RWPE1 (cell line): ENCODE measurements around the gene IGF1R.
A peak's percentile ranks its signal among the peaks of the same experiment; 100 is the strongest.

ENCODE experiments used
- CTCF ChIA-PET: fragments of 350-600 bp; sonication (Branson Sonifier 250); formaldehyde crosslinking; extraction: SDS; loops from one replicate; lab custom pipeline; 2021; lab: Yijun Ruan, JAX
- POLR2A ChIA-PET: fragments of 400-600 bp; formaldehyde crosslinking; extraction: SDS; loops from one replicate; lab custom pipeline; 2020; ENCODE audit warnings: antibody characterized with exemption; ENCODE audit not compliant: low non-redundant PET; lab: Yijun Ruan, JAX
- DNase-seq: peaks from one replicate; pipeline ENCODE4 v3.0.0; 2012; ENCODE audit warnings: low spot score
- H3K27ac ChIP-seq: fragments of 450-650 bp; 2 replicates; pipeline ENCODE4 v1.5.1; 2017
- CTCF ChIP-seq: fragments of 450-650 bp; conservative IDR thresholded peaks from 2 replicates; pipeline ENCODE4 v1.5.1; 2017; ENCODE audit warnings: low read depth, mild to moderate bottlenecking

The IGF1R gene

DNA sequence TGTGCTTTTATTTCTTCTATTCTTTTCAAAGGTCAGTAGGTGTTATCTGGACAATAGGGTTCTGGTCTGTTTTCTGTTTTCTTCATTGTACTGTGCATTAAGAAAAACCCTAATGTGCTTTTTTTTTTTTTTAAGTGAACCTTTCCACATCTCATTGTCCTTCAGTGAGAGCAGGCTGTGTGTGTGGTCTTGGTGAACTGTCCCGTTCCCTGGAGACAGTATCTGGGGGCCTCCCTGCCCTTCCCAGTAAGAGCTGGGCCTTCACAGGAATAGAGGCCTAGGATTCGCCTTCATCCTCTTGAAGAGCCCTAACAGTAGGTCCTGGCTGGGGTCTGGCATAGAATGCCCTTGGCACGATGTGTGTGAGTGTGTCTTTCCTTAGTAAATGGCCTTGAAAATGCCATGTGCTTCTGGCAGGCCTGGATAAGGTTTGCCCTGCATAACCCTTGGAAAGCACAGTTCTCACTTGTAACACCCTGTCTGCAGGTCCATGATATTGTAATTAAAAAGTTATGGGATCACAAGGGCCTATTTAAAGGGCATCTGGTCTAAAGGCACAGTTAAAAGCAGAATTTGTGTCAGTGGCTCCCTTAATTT is 81.2 kb downstream of the IGF1R start:
- POLR2A ChIA-PET: no interaction called here
- no peak for TF ChIP-seq CTCF
- H3K27ac ChIP-seq: no peak overlapping the region
- CTCF ChIA-PET: interaction anchor here (0.8 kb wide), 1 partner anchor 34 kb away, joined by 9 read pairs; no protein-coding TSS in a partner anchor
- DNase-seq: no peak

GRCh38 chr15:98730860-98731711 is 82.7 kb downstream of the IGF1R start:
- ChIA-PET CTCF (interaction anchor here (0.6 kb wide), 1 partner anchor 18 kb away, joined by 3 read pairs; no protein-coding TSS in a partner anchor), POLR2A (no interaction called here)
- DNase-seq: no peak
- no peak overlapping the region for H3K27ac ChIP-seq
- no peak for TF ChIP-seq CTCF

DNA sequence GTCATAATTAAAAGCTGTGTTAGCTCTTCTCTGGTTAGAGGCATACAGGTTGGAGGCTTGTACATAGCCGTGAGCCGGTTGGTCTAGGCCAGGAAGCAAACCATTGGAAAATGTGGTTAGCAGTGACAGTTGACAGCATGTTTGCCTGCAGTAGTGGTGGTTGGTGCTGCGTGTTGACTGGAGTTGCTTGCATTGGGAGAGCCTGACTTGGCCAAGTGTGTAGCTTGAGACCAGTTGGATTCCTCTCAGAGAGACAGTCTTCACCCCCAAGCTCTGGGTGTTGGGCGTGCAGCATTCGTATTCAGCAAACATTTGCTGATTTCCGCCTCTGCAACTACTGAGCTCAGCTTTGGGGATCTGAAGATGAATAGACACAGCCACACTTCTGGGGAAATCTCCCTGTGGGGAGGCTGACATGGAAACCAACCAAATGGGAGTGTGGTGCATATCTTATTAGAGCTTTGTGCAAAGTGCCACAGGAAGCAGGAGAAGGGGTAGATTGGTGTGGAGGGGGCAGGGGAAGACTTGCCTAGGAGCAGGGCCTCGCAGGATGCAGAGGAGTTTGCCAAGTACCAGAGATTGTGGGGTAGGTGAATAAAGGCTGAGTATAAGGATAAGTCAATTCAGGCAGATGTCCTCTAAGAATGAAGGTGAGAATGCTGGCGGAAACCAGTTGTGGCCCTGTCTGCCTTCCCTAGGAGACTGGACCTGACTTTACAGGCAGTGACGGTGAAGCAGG is 83.5 kb downstream of the IGF1R start:
- ChIA-PET POLR2A (no interaction called here), CTCF (interaction anchor here (0.6 kb wide), 1 partner anchor 17 kb away, joined by 3 read pairs; no protein-coding TSS in a partner anchor)
- no peak for DNase-seq
- no peak overlapping the region; the same call in 1 of the 2 replicates for H3K27ac ChIP-seq
- TF ChIP-seq CTCF: no peak

- no peak for TF ChIP-seq CTCF
- ChIA-PET POLR2A (no interaction called here), CTCF (no interaction called here)
- no peak overlapping the region for H3K27ac ChIP-seq
- no peak for DNase-seq
Observed at GRCh38 chr15:98733098-98733497, 84.8 kb downstream of the IGF1R start.

- DNase-seq: no peak
- no peak for TF ChIP-seq CTCF
- ChIA-PET POLR2A (no interaction called here), CTCF (interaction anchor here (0.6 kb wide), 1 partner anchor 37 kb away, joined by 4 read pairs; no protein-coding TSS in a partner anchor)
- H3K27ac ChIP-seq: 0 out of 2 replicates have a peak overlapping the region, but pooled peaks have one; percentile 9
Observed at GRCh38 chr15:98734466-98735199, 86.3 kb downstream of the IGF1R start.
